IPS-18c (cell line): ENCODE data around the gene PRSS16.
"Not testable (repeated sequence)": the region's sequence is repeated elsewhere in the genome, so short reads cannot be mapped to it uniquely, and the experiment has no call there.

Experiments
- H3K4me3 ChIP-seq: 2 replicates; pipeline ENCODE4 v1.7.0; 2013; ENCODE audit warnings: low read depth, mild to moderate bottlenecking, low read length, moderate library complexity; ENCODE audit not compliant: insufficient read depth
- H3K9me3 ChIP-seq: one replicate; pipeline ENCODE4 v1.6.1; 2013; ENCODE audit warnings: mild to moderate bottlenecking, low read length, moderate library complexity; ENCODE audit not compliant: control insufficient read depth, insufficient read depth

PRSS16 gene

GRCh38 chr6:27247133-27247836 is at the start of gene PRSS16:
Gene PRSS16, plus strand, starts transcription at chr6:27247701. Its CDS starts 37 bp downstream, at chr6:27247738.
- H3K4me3 ChIP-seq = no peak within 1 kb of the TSS
- peaks cover 2% of the 10 kb centered on the region for H3K9me3 ChIP-seq

GRCh38 chr6:27205375-27206278 is 41.9 kb upstream of the PRSS16 start:
- H3K9me3 ChIP-seq = no peaks in the 10 kb centered on the region
- peak overlapping the region; percentile 60 for H3K4me3 ChIP-seq

GRCh38 chr6:27206806-27207205 is 40.7 kb upstream of the PRSS16 start:
- Histone ChIP-seq H3K9me3 (no peaks in the 10 kb centered on the region), H3K4me3 (no peak overlapping the region)

- no peak overlapping the region for H3K4me3 ChIP-seq
- H3K9me3 ChIP-seq = no peaks in the 10 kb centered on the region
Measured at GRCh38 chr6:27208042-27208441, 39.5 kb upstream of the PRSS16 start.

GRCh38 chr6:27209196-27209595 is 38.3 kb upstream of the PRSS16 start:
- no peaks in the 10 kb centered on the region for H3K9me3 ChIP-seq
- no peak overlapping the region for H3K4me3 ChIP-seq

GRCh38 chr6:27209659-27210269 is 37.7 kb upstream of the PRSS16 start:
- H3K9me3 ChIP-seq = no peaks in the 10 kb centered on the region
- no peak overlapping the region; the same call in 1 of the 2 replicates for H3K4me3 ChIP-seq

GRCh38 chr6:27213091-27213517 is 34.4 kb upstream of the PRSS16 start:
- H3K4me3 ChIP-seq, H3K9me3 ChIP-seq: not testable (repeated sequence)

- H3K4me3 ChIP-seq = peak overlapping the region; percentile 47; the same call in 1 of the 2 replicates
- H3K9me3 ChIP-seq = no peaks in the 10 kb centered on the region
Measured at GRCh38 chr6:27213544-27214125, 33.9 kb upstream of the PRSS16 start.

GRCh38 chr6:27214126-27214601 is 33.3 kb upstream of the PRSS16 start:
- Histone ChIP-seq H3K9me3 (no peaks in the 10 kb centered on the region), H3K4me3 (peak overlapping the region; percentile 47; the same call in 1 of the 2 replicates)

- no peaks in the 10 kb centered on the region for H3K9me3 ChIP-seq
- no peak overlapping the region for H3K4me3 ChIP-seq
Measured at GRCh38 chr6:27216874-27217273, 30.6 kb upstream of the PRSS16 start.

GRCh38 chr6:27222971-27223370 is 24.5 kb upstream of the PRSS16 start:
- not testable (repeated sequence) for H3K9me3 ChIP-seq, H3K4me3 ChIP-seq

- no peak overlapping the region for H3K4me3 ChIP-seq
- no peaks in the 10 kb centered on the region for H3K9me3 ChIP-seq
Measured at GRCh38 chr6:27224729-27225128, 22.8 kb upstream of the PRSS16 start.

- Histone ChIP-seq H3K9me3 (no peaks in the 10 kb centered on the region), H3K4me3 (peak overlapping the region; percentile 20; the same call in 1 of the 2 replicates)
Measured at GRCh38 chr6:27228963-27229477, 18.5 kb upstream of the PRSS16 start.

- Histone ChIP-seq H3K9me3 (no peaks in the 10 kb centered on the region), H3K4me3 (peak overlapping the region; percentile 20; the same call in 1 of the 2 replicates)
Measured at GRCh38 chr6:27230758-27231111, 16.8 kb upstream of the PRSS16 start.

- no peak overlapping the region; the same call in 1 of the 2 replicates for H3K4me3 ChIP-seq
- no peaks in the 10 kb centered on the region for H3K9me3 ChIP-seq
Measured at GRCh38 chr6:27234576-27234975, 12.9 kb upstream of the PRSS16 start.

- no peaks in the 10 kb centered on the region for H3K9me3 ChIP-seq
- H3K4me3 ChIP-seq = peak overlapping the region; percentile 54
Measured at GRCh38 chr6:27237089-27237803, 10.3 kb upstream of the PRSS16 start.
